ENCODE results near the gene PRPF8. TPM values are rescaled to one million over a fixed set of nuclear protein-coding genes. Genes with fewer than 3 reads are reported as not detected.

Gene PRPF8
- total and polyA plus RNA-seq, 2 experiments from 2014 or later: 72.2 to 93.8 TPM

GRCh38 chr17:1624650-1625049 is 60.0 kb downstream of the PRPF8 start:
- no peak for DNase-seq
- H2AFZ ChIP-seq: no peak overlapping the region
- H3K27ac ChIP-seq: no peak overlapping the region
- H3K9me2 ChIP-seq (ENCODE audit: insufficient read depth): no peaks in the 10 kb centered on the region
- H3K27me3 ChIP-seq (replicated peaks; ENCODE audit: insufficient read depth): no peaks in the 10 kb centered on the region
- no peaks in the 10 kb centered on the region for H3F3A ChIP-seq (ENCODE audit: insufficient read depth)
- H4K20me1 ChIP-seq (ENCODE audit: insufficient read depth): no peaks in the 10 kb centered on the region
- 85% methylated on average over 12 of the region's 12 CpGs for WGBS, 2 experiments (ENCODE audit: low coverage in 1 of 2, low lambda C conversion rate in 2 of 2, missing lambda C conversion rate in 2 of 2)
- H3K9ac ChIP-seq: no peak overlapping the region
- no peak overlapping the region for H3K4me3 ChIP-seq
- H3K4me1 ChIP-seq (ENCODE audit: insufficient read depth): no peaks in the 10 kb centered on the region
- in situ Hi-C loops (cut with MboI): no loop called here
- no peaks in the 10 kb centered on the region for H3K79me2 ChIP-seq (ENCODE audit: insufficient read depth)
- no peak overlapping the region for H3K4me2 ChIP-seq (ENCODE audit: unreplicated experiment)
- no peaks in the 10 kb centered on the region for H3K36me3 ChIP-seq (ENCODE audit: low read depth)
- no peaks in the 10 kb centered on the region for H3K9me3 ChIP-seq (ENCODE audit: low read depth)
- TF ChIP-seq EZH2 (IDR thresholded peaks at IDR 0.05; ENCODE audit: insufficient read depth, poor library complexity, severe bottlenecking) (no peak), EZH2phosphoT487 (IDR thresholded peaks at IDR 0.05; ENCODE audit: insufficient read depth, low read depth) (no peak)

GRCh38 chr17:1623057-1623630 is 61.5 kb downstream of the PRPF8 start:
- H4K20me1 ChIP-seq (ENCODE audit: insufficient read depth): no peaks in the 10 kb centered on the region
- no peaks in the 10 kb centered on the region for H3K9me2 ChIP-seq (ENCODE audit: insufficient read depth)
- no peaks in the 10 kb centered on the region for H3K27me3 ChIP-seq (replicated peaks; ENCODE audit: insufficient read depth)
- no peak overlapping the region for H3K4me2 ChIP-seq (ENCODE audit: unreplicated experiment)
- TF ChIP-seq EZH2phosphoT487 (IDR thresholded peaks at IDR 0.05; ENCODE audit: insufficient read depth, low read depth) (no peak), EZH2 (IDR thresholded peaks at IDR 0.05; ENCODE audit: insufficient read depth, poor library complexity, severe bottlenecking) (no peak)
- no peak overlapping the region for H2AFZ ChIP-seq
- DNase-seq: no peak
- WGBS, 2 experiments (ENCODE audit: low coverage in 1 of 2, low lambda C conversion rate in 2 of 2, missing lambda C conversion rate in 2 of 2): 93 to 96% methylated on average over 11 to 14 of the region's 14 CpGs
- H3K27ac ChIP-seq: no peak overlapping the region
- no peaks in the 10 kb centered on the region for H3K4me1 ChIP-seq (ENCODE audit: insufficient read depth)
- in situ Hi-C loops (cut with MboI): no loop called here
- no peak overlapping the region for H3K4me3 ChIP-seq
- no peaks in the 10 kb centered on the region for H3K79me2 ChIP-seq (ENCODE audit: insufficient read depth)
- no peaks in the 10 kb centered on the region for H3K36me3 ChIP-seq (ENCODE audit: low read depth)
- H3K9me3 ChIP-seq (ENCODE audit: low read depth): no peaks in the 10 kb centered on the region
- H3K9ac ChIP-seq: no peak overlapping the region
- no peaks in the 10 kb centered on the region for H3F3A ChIP-seq (ENCODE audit: insufficient read depth)

DNA sequence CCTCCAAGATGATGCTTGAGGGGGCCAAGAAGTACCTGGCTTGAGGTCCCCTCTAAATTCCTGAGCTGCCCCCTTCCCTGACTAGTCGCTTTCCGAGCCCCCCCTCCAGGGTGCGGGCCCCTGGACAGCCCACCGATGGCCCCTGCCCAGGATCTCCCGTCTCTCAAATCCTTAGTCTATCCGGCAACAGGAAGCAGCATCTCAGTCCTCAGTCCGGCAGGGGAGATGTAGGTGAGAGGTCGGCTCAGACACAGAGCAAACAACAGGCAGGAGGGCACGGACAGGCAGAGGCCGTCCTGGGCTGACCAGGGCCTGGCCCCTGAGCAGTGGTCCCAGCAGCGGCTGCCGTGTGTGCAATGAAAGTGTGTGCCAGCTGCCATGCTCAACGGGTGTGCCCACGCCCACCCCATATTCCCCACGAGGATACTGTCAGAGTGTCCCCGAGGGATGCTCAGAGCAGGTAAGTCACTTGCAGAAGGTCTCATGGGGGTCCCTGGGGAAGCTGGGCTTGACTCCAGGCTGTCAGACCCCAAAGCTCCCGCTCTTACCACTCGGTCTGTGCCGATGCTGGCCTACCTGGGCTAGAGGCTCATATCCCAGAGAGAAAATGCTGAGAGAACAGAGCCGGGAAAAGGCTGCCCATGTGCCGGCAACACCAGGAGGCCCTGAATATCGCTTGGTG is 63.3 kb downstream of the PRPF8 start:
- no peaks in the 10 kb centered on the region for H3K36me3 ChIP-seq (ENCODE audit: low read depth)
- peaks cover 4% of the 10 kb centered on the region; the same call in 1 of the 2 replicates for H3K4me1 ChIP-seq (ENCODE audit: insufficient read depth)
- H3K9ac ChIP-seq: no peak overlapping the region
- no peak for DNase-seq
- no peaks in the 10 kb centered on the region for H3K9me3 ChIP-seq (ENCODE audit: low read depth)
- in situ Hi-C loops (cut with MboI): no loop called here
- H4K20me1 ChIP-seq (ENCODE audit: insufficient read depth): no peaks in the 10 kb centered on the region
- H3K4me2 ChIP-seq (ENCODE audit: unreplicated experiment): no peak overlapping the region
- H2AFZ ChIP-seq: no peak overlapping the region
- no peaks in the 10 kb centered on the region for H3F3A ChIP-seq (ENCODE audit: insufficient read depth)
- H3K79me2 ChIP-seq (ENCODE audit: insufficient read depth): no peaks in the 10 kb centered on the region
- no peak for TF ChIP-seq EZH2phosphoT487 (IDR thresholded peaks at IDR 0.05; ENCODE audit: insufficient read depth, low read depth)
- no peak for TF ChIP-seq EZH2 (IDR thresholded peaks at IDR 0.05; ENCODE audit: insufficient read depth, poor library complexity, severe bottlenecking)
- H3K27me3 ChIP-seq (replicated peaks; ENCODE audit: insufficient read depth): no peaks in the 10 kb centered on the region
- WGBS, 2 experiments (ENCODE audit: low coverage in 1 of 2, low lambda C conversion rate in 2 of 2, missing lambda C conversion rate in 2 of 2): 79 to 84% methylated on average over 22 of the region's 22 CpGs
- H3K27ac ChIP-seq: no peak overlapping the region
- H3K9me2 ChIP-seq (ENCODE audit: insufficient read depth): no peaks in the 10 kb centered on the region
- H3K4me3 ChIP-seq: no peak overlapping the region

GRCh38 chr17:1620486-1620885 is 64.2 kb downstream of the PRPF8 start:
- H3K79me2 ChIP-seq (ENCODE audit: insufficient read depth): no peaks in the 10 kb centered on the region
- in situ Hi-C loops (cut with MboI): no loop called here
- no peaks in the 10 kb centered on the region for H3K9me2 ChIP-seq (ENCODE audit: insufficient read depth)
- H3F3A ChIP-seq (ENCODE audit: insufficient read depth): no peaks in the 10 kb centered on the region
- H3K4me2 ChIP-seq (ENCODE audit: unreplicated experiment): no peak overlapping the region
- H3K4me1 ChIP-seq (ENCODE audit: insufficient read depth): peaks cover 4% of the 10 kb centered on the region; the same call in 1 of the 2 replicates
- H3K9me3 ChIP-seq (ENCODE audit: low read depth): no peaks in the 10 kb centered on the region
- no peak for TF ChIP-seq EZH2phosphoT487 (IDR thresholded peaks at IDR 0.05; ENCODE audit: insufficient read depth, low read depth)
- TF ChIP-seq EZH2 (IDR thresholded peaks at IDR 0.05; ENCODE audit: insufficient read depth, poor library complexity, severe bottlenecking): no peak
- no peak overlapping the region for H2AFZ ChIP-seq
- no peaks in the 10 kb centered on the region for H3K27me3 ChIP-seq (replicated peaks; ENCODE audit: insufficient read depth)
- H3K27ac ChIP-seq: no peak overlapping the region
- WGBS, 2 experiments (ENCODE audit: low coverage in 1 of 2, low lambda C conversion rate in 2 of 2, missing lambda C conversion rate in 2 of 2): 88 to 92% methylated on average over 13 of the region's 13 CpGs
- H4K20me1 ChIP-seq (ENCODE audit: insufficient read depth): no peaks in the 10 kb centered on the region
- no peak for DNase-seq
- H3K9ac ChIP-seq: no peak overlapping the region
- no peaks in the 10 kb centered on the region for H3K36me3 ChIP-seq (ENCODE audit: low read depth)
- no peak overlapping the region for H3K4me3 ChIP-seq

All from GM23248 (cell line).